Esophagus squamous epithelium (tissue), 5 donors: Measurements from ENCODE around the gene GLUD2. TPM values are rescaled to one million over a fixed set of nuclear protein-coding genes. Genes with fewer than 3 reads are reported as not detected.
"Not testable (repeated sequence)": the region's sequence is repeated elsewhere in the genome, so short reads cannot be mapped to it uniquely, and the experiment has no call there.

ENCODE experiments used
- DNase-seq: peaks from one replicate; lab custom pipeline; 2025; lab: John Stamatoyannopoulos, UW
- H3K27ac ChIP-seq, 4 donors: fragments of 200-600 bp; sonication (generic); one replicate each; pipeline ENCODE4 v1.5.1; 2016 to 2019; ENCODE audit warnings: mild to moderate bottlenecking in 1 of 4
- H3K27me3 ChIP-seq, 4 donors: fragments of 200-600 bp; sonication (generic); 1 replicate in 3 of 4; 2 replicates in 1 of 4; pipeline versions ENCODE4 v1.5.1 to v1.6.0; 2017 to 2021; ENCODE audit warnings: antibody characterized with exemption in 1 of 4
- H3K36me3 ChIP-seq, 3 donors: fragments of 200-600 bp; sonication (generic); one replicate each; pipeline ENCODE4 v1.5.1; 2016 to 2019
- H3K4me1 ChIP-seq, 3 donors: fragments of 200-600 bp; sonication (generic); one replicate each; pipeline ENCODE4 v1.5.1; 2017 to 2019
- H3K4me3 ChIP-seq, 4 donors: fragments of 200-600 bp; sonication (generic); 1 replicate in 3 of 4; 2 replicates in 1 of 4; pipeline ENCODE4 v1.5.1; 2016 to 2019; ENCODE audit warnings: mild to moderate bottlenecking in 2 of 4, moderate library complexity in 1 of 4
- H3K9me3 ChIP-seq, 3 donors: fragments of 200-600 bp; sonication (generic); one replicate each; pipeline ENCODE4 v1.5.1; 2016 to 2019
- CTCF ChIP-seq, 6 experiments: fragments of 450-650 bp in 4 of 6; fragments of 200-600 bp in 2 of 6; sonication (generic) in 2 of 6; IDR thresholded peaks; one replicate each; pipeline ENCODE4 v1.5.1; 2016 to 2019; ENCODE audit warnings: antibody characterized with exemption in 6 of 6, mild to moderate bottlenecking in 4 of 6, moderate library complexity in 4 of 6
- POLR2A ChIP-seq, 4 donors: fragments of 450-650 bp; IDR thresholded peaks; one replicate each; pipeline ENCODE4 v1.6.1; 2017; ENCODE audit warnings: antibody characterized with exemption in 4 of 4, mild to moderate bottlenecking in 4 of 4, moderate library complexity in 3 of 4
- WGBS, 2 donors: methylation state at CpG; one replicate each; pipeline ENCODE4 v1.1.5; 2018; 5-methylcytosine and 5-hydroxymethylcytosine counted together
- intact Hi-C: fragments of 100-400 bp; cut with DNase I; formaldehyde crosslinking; loops from one replicate; pipeline ENCODE4 v1.15.0; 2022
- total RNA-seq, 4 donors: library from RNA; depleted of rRNA; stranded (reverse); fragments of >200 nt; gene quantifications; one replicate each; pipeline ENCODE4 v1.1.0, GENCODE V29; 2016
- donor health status: DM: yes; HTN: yes; CAD: no.

The GLUD2 gene
- total RNA-seq, 4 donors from 2014 or later: 0.22 to 1.1 (median 0.47) TPM

GRCh38 chrX:121052122-121052521, 4.7 kb downstream of the GLUD2 start:
- Histone ChIP-seq H3K4me3 (no peak overlapping the region), H3K27ac (no peak overlapping the region), H3K27me3 (peaks cover 0 to 6% (median 0%) of the 10 kb centered on the region in 4 donors), H3K36me3 (no peaks in the 10 kb centered on the region), H3K4me1 (no peaks in the 10 kb centered on the region), H3K9me3 (no peaks in the 10 kb centered on the region)
- 28 to 66% methylated on average over 2 of the region's 2 CpGs for WGBS, 2 donors
- intact Hi-C loops: no loop called here
- DNase-seq: no peak
- TF ChIP-seq POLR2A (IDR thresholded peaks at IDR 0.05) (no peak), CTCF (IDR thresholded peaks at IDR 0.05) (no peak)

GRCh38 chrX:121062289-121062688, 14.9 kb downstream of the GLUD2 start:
- Histone ChIP-seq H3K36me3 (no peaks in the 10 kb centered on the region), H3K9me3 (no peaks in the 10 kb centered on the region), H3K27ac (no peak overlapping the region), H3K4me1 (no peaks in the 10 kb centered on the region), H3K4me3 (no peak overlapping the region), H3K27me3 (no peaks in the 10 kb centered on the region)
- DNase-seq: no peak
- TF ChIP-seq CTCF (IDR thresholded peaks at IDR 0.05) (no peak), POLR2A (IDR thresholded peaks at IDR 0.05) (no peak)
- intact Hi-C loops: no loop called here
- 83 to 96% methylated on average over 3 of the region's 3 CpGs for whole genome bisulfite sequencing, 2 donors

DNA sequence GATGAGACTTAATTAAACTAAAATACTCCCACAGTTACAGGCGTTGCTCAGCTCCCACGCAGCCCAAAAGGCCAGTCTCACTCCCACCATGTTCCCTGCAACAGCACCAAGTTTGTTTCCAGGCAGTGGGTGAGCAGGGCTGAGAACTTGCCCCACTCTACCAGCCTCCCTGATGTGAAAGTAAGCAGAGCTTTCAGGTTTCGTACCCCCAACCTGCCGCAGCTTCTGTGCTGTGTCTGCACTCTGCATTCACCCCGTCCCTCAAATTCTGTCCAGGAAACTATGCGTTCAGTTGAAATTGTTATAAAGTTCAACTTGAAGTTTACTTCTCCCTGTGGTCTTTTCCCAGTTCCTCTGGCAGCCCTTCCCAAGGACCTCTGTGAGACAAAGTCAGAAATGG, 17.2 kb downstream of the GLUD2 start:
- Histone ChIP-seq H3K4me3 (no peak overlapping the region), H3K9me3 (no peaks in the 10 kb centered on the region), H3K27me3 (no peaks in the 10 kb centered on the region), H3K27ac (no peak overlapping the region), H3K4me1 (no peaks in the 10 kb centered on the region), H3K36me3 (no peaks in the 10 kb centered on the region)
- 89 to 96% methylated on average over 2 to 6 of the region's 6 CpGs for WGBS, 2 donors
- no peak for TF ChIP-seq POLR2A (IDR thresholded peaks at IDR 0.05)
- intact Hi-C loops: no loop called here
- DNase-seq: no peak

DNA sequence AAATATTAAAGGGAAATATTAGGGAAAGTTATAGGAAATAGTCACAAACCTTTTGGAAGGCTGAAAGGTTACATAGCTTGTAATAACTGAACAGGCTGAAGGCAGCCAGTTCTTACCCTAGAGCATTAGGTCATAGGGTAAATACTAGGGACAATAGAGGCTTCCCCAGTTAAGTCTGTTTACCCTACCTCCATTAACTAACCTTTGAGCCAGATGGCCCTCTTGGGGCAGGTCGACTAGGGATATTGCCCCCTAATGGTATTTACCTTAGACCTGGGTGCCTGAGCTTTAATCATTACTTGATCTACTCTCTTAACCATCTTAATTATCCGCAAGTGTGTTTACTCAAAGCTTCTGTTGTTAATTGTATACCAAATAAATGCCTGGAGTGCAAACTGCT, 36.8 kb downstream of the GLUD2 start:
- WGBS, 2 donors: 55 to 56% methylated on average over 2 of the region's 2 CpGs
- H3K9me3 ChIP-seq, H3K36me3 ChIP-seq, H3K27me3 ChIP-seq, intact Hi-C loops, H3K4me1 ChIP-seq, DNase-seq, H3K4me3 ChIP-seq, H3K27ac ChIP-seq: not testable (repeated sequence)

GRCh38 chrX:121084903-121085611, 37.6 kb downstream of the GLUD2 start:
- Histone ChIP-seq H3K27me3 (no peaks in the 10 kb centered on the region), H3K4me1 (no peaks in the 10 kb centered on the region), H3K36me3 (no peaks in the 10 kb centered on the region), H3K27ac (no peak overlapping the region), H3K4me3 (no peak overlapping the region), H3K9me3 (no peaks in the 10 kb centered on the region)
- no peak for DNase-seq
- no peak for TF ChIP-seq POLR2A (IDR thresholded peaks at IDR 0.05)
- no peak for TF ChIP-seq CTCF (IDR thresholded peaks at IDR 0.05)
- 83 to 89% methylated on average over 1 to 3 of the region's 3 CpGs for WGBS, 2 donors
- intact Hi-C loops: no loop called here

GRCh38 chrX:121085612-121086010, 38.2 kb downstream of the GLUD2 start:
- no peak for DNase-seq
- Histone ChIP-seq H3K4me1 (no peaks in the 10 kb centered on the region), H3K36me3 (no peaks in the 10 kb centered on the region), H3K27ac (no peak overlapping the region), H3K27me3 (no peaks in the 10 kb centered on the region), H3K9me3 (no peaks in the 10 kb centered on the region), H3K4me3 (no peak overlapping the region)
- 51 to 76% methylated on average over 2 of the region's 2 CpGs for WGBS, 2 donors
- no peak for TF ChIP-seq POLR2A (IDR thresholded peaks at IDR 0.05)
- TF ChIP-seq CTCF (IDR thresholded peaks at IDR 0.05): no peak
- intact Hi-C loops: no loop called here
